GM12874 (cell line): ENCODE measurements around the gene GLCE.

Experiments
- CTCF ChIP-seq: IDR thresholded peaks from 2 replicates; pipeline ENCODE4 v1.5.1; 2011; ENCODE audit warnings: low read depth, mild to moderate bottlenecking, control low read depth, low read length, moderate library complexity; ENCODE audit not compliant: insufficient read depth

GLCE gene

DNA sequence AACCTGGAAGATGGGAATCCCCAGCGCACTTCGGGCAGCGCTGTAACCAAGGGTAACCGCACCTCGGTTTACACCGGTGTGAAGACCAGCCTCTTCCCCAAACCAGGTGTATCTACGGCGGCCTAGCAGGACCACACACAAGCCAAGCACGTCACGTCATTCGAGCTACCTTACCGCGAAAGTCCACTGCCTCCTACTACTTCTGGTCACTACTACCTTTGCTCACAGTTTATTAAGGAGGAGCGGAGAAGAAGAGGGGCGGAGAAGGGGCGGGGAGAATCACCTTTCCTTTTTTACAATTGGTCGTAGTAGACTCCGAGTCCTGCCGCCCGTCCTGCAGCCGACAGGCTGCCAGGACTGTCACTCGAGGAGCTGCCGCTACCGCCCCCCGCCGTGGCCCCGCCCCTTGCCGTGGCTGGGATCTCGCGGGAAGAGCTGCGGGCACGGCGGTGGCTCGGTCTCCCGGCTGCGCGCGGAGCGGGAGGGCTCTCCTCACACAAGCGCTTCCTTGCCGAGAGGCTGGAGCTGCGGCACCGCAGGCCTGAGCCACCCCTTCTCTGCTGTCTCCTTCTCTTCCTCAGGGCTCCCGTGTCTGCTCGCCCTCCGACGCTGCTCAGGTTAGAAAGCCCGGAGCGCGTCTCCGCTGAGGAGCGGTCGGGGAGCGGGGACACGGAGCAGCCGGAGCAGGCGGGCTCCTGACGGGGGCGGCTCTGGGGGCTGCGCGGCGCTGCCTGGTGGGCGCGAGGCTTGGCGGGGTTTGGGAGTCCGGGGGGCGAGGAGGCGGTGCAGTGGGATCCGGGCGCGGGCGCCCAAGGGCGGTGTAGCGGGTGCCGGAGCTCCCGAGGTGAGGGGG lies at the start of gene GLCE:
Gene GLCE, plus strand, starts transcription at position 495 of the 853 bp plus-strand sequence. CDS start 95,172 bp downstream, outside the sequence.
- no peak for TF ChIP-seq CTCF

DNA sequence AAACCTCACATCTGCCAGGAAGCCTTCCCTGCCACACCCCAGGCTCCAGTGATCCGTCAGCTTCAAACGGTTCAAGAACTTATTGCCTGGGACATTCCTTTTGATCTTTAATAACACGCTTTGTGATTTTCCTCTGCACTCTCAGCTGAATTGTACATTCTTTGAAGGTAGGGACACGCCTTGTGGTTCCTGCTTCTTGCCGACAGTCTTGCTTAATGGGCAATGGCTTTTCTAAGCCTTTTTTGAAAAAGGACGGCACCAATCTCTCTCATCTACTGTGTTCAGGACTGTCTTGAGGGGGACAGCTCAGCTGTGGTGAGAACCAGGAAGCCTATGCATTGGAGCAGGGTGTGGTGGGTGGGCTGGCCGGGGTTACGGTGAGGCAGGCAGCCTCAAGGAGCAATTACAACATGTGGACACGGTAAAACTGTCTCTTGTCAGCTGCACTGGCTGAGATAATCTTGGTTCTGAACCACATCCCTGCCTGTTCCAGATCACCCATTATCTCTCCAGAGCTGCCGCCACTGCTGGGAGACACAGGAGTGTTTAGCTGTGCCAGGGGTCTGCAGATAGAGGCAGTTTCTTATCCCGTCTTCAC lies 46.0 kb upstream of the GLCE start:
- TF ChIP-seq CTCF: no peak

- TF ChIP-seq CTCF: no peak
Observed at GRCh38 chr15:69115031-69115430, 45.4 kb upstream of the GLCE start.

- TF ChIP-seq CTCF: no peak
Observed at GRCh38 chr15:69116391-69116790, 44.0 kb upstream of the GLCE start.

- TF ChIP-seq CTCF: no peak
Observed at GRCh38 chr15:69117431-69117871, 43.0 kb upstream of the GLCE start.

GRCh38 chr15:69118089-69118488 lies 42.3 kb upstream of the GLCE start:
- no peak for TF ChIP-seq CTCF

DNA sequence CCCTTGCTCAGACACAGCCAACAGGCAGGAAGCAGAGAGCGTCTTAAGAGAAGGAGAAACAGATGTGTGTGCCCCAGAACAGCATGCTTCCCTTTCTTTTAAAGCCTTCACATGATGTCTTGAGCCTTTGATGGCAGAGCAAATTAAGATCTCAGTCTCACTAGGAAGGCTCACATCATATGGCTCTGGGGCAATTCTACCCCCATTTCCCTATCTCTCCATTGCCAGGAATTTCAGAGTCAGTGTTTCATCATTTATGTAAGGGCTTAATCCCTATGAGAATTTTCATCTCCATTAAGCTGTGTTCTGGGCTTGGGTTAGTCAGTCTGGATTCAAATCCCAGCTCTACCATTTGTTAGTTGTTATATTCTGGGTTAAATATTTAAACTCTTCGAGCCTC lies 41.4 kb upstream of the GLCE start:
- TF ChIP-seq CTCF: no peak
